NAMALWA (cell line): Measurements from ENCODE around the gene CAMSAP1.
A peak's percentile ranks its signal among the peaks of the same experiment; 100 is the strongest.

Source experiments
- DNase-seq: peaks from one replicate; pipeline ENCODE4 v3.0.0-alpha.2; 2015; ENCODE audit warnings: low spot score

CAMSAP1 gene

GRCh38 chr9:135791431-135792267 lies 115.7 kb downstream of the CAMSAP1 start:
- no peak for DNase-seq

GRCh38 chr9:135790850-135791249 lies 116.5 kb downstream of the CAMSAP1 start:
- no peak for DNase-seq

GRCh38 chr9:135790356-135790755 lies 117.0 kb downstream of the CAMSAP1 start:
- DNase-seq: no peak

DNA sequence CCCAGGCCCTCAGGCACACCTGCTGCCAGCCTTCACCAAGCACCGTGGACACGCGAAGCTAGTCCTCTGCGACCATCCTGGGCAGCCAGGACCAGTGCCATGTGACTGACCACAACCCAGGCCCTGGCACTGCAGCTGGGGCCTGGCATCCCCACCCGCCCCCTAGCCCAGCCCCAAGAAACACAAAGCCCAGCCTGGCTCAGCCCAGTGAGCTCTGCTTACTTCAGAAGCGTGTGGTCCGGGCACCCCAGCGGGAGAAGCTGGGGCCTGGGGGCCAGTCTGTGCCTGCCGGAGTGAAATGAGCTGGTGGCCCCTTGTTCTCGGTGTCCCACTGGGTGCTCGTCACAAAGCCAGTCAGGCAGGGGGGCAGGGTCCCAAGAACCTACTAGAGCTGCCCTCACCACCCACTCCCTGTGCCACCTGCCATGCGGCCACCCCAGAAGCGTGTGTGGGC lies 117.5 kb downstream of the CAMSAP1 start:
- no peak for DNase-seq

GRCh38 chr9:135788576-135789300 lies 118.6 kb downstream of the CAMSAP1 start:
- no peak for DNase-seq

- DNase-seq: no peak
Measured at GRCh38 chr9:135787776-135788575, 119.4 kb downstream of the CAMSAP1 start.

GRCh38 chr9:135787317-135787716 lies 120.0 kb downstream of the CAMSAP1 start:
- no peak for DNase-seq

- no peak for DNase-seq
Measured at GRCh38 chr9:135786146-135786690, 121.1 kb downstream of the CAMSAP1 start.

- DNase-seq: no peak
Measured at GRCh38 chr9:135785013-135785575, 122.3 kb downstream of the CAMSAP1 start.

- DNase-seq: no peak
Measured at GRCh38 chr9:135783540-135784245, 123.7 kb downstream of the CAMSAP1 start.

DNA sequence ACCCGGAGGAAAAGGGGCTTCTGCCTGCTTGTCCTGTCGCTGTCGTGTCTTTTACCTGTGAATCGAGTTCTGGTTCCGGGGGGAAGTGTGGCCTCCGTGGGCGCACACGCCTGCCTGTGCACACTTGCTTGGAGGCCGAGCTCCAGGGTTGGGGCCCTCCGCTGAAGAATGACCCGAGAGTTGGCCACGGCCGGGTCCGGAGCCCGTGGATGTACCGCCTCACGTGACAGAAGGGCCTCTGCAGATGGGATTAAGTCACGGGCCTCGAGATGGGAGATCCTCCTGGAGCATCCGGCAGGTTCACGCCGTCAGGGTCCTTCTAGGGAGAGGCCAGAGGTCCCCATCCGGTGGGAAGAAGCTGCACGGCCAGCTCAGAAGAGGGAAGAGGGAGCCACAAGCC lies 124.4 kb downstream of the CAMSAP1 start:
- DNase-seq: no peak

GRCh38 chr9:135780626-135781025 lies 126.7 kb downstream of the CAMSAP1 start:
- no peak for DNase-seq

DNA sequence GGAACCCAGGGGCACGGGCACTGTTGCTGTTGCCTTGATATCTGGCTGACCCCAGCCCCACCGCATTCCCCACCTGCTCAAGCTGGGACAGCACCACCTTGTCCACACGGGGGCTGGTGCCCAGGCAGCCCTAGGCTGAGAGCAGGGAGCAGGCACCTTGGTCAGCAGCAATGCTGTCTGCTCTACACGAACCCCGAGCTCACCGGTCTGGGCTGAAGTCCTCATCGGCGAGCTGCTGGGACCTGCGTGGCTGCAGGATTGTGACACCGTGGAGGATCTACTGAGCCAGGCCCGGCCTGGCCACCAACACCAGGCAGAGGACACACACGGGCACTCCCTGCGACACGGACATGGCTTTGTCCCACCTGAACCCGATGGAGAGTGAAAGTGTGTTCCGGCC lies 127.3 kb downstream of the CAMSAP1 start:
- no peak for DNase-seq

DNA sequence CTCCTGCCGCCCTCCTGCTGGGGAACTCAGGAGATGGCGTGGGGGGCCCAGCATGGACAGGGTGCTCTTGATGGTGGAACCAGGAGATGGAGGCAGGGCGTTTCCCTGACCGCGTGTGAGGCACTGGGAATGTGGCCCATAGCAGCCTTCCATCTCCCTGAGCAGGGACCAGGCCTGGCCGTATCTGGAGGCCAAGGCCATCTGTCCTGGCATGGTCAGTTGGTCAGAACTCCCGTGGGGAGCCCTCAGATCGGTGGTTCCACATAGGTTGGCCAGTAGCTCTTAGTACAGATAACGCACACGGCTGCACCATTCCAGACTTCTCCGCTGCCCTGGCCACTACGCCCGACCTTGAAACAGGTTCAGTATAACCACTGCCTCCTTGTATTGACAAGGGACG lies 127.8 kb downstream of the CAMSAP1 start:
- no peak for DNase-seq

GRCh38 chr9:135778421-135778820 lies 128.9 kb downstream of the CAMSAP1 start:
- DNase-seq: no peak

- no peak for DNase-seq
Measured at GRCh38 chr9:135777623-135778177, 129.6 kb downstream of the CAMSAP1 start.

DNA sequence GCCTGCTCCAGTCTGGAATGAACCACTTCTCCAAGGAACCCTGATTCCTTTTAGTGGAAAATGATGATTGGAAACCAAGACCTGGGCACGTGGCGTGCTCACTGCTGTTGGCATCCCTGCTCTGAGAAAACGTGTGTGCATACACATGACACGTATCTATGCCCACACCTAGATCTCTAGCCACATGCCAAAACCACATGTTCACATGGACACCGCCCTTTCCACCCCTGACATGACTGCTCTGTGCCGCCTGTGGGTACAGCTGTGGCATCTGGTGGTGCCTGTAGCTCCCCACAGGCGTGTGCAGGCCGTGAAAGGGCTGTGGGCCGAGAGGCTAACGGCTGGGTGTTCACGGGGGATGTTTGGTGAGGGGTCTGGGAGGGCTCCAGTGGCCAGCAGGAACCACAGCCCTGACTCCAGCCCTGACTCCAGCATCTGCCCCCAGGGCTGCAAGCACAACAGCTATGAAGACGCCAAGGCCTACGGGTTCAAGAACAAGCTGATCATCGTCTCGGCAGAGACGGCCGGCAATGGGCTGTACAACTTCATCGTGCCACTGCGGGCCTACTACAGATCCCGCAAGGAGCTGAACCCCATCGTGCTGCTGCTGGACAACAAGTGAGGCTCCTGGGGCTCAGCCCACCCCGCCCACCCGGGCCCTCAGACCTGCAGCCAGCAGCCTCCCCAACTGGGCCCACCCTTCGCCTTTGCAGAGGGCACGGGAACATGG lies 130.3 kb downstream of the CAMSAP1 start:
- peak; percentile 14 for DNase-seq

GRCh38 chr9:135775911-135776310 lies 131.4 kb downstream of the CAMSAP1 start:
- no peak for DNase-seq

GRCh38 chr9:135774794-135775525 lies 132.4 kb downstream of the CAMSAP1 start:
- no peak for DNase-seq
